ENCODE measurements around the gene GGT5.
"Not testable (repeated sequence)": the region's sequence is repeated elsewhere in the genome, so short reads cannot be mapped to it uniquely, and the experiment has no call there.

The GGT5 gene

GRCh38 chr22:24225044-24225601 is 19.8 kb downstream of the GGT5 start:
- Histone ChIP-seq H3K9me3 (ENCODE audit: low read length) (no peaks in the 10 kb centered on the region), H3K9ac (ENCODE audit: low read length) (no peak overlapping the region), H3K4me3 (ENCODE audit: low read depth in 1 of 2, low read length in 2 of 2) (no peak overlapping the region), H3K36me3 (ENCODE audit: insufficient read depth, low read length) (no peaks in the 10 kb centered on the region), H3K4me1 (ENCODE audit: insufficient read depth, low read length) (no peaks in the 10 kb centered on the region), H3K27me3 (ENCODE audit: control insufficient read depth in 1 of 2, insufficient read depth in 2 of 2, low read length in 2 of 2) (no peaks in the 10 kb centered on the region), H3K27ac (ENCODE audit: low read depth, low read length) (no peak overlapping the region)

DNA sequence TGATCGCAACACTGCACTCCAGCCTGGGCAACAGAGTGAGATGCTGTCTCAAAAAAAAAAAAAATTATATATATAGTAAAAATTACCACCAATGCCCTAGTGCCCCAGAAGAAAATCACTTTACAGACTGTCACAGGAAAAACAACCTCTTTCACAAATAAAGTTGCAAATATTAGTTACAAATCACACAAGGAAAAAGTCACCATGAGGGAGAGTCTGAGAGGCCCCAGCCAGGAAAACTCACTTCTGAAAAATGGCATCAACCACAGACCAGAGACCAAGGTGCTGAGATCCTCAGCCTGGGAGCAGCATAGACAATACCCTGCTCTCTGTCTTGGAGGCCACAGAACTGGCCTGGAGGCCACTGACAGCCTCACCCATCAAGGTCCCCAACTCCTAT is 20.4 kb downstream of the GGT5 start:
- Histone ChIP-seq H3K36me3 (ENCODE audit: insufficient read depth, low read length) (no peaks in the 10 kb centered on the region), H3K27ac (ENCODE audit: low read depth, low read length) (no peak overlapping the region), H3K4me3 (ENCODE audit: low read depth in 1 of 2, low read length in 2 of 2) (no peak overlapping the region), H3K27me3 (ENCODE audit: control insufficient read depth in 1 of 2, insufficient read depth in 2 of 2, low read length in 2 of 2) (no peaks in the 10 kb centered on the region), H3K4me1 (ENCODE audit: insufficient read depth, low read length) (no peaks in the 10 kb centered on the region), H3K9ac (ENCODE audit: low read length) (no peak overlapping the region), H3K9me3 (ENCODE audit: low read length) (no peaks in the 10 kb centered on the region)

DNA sequence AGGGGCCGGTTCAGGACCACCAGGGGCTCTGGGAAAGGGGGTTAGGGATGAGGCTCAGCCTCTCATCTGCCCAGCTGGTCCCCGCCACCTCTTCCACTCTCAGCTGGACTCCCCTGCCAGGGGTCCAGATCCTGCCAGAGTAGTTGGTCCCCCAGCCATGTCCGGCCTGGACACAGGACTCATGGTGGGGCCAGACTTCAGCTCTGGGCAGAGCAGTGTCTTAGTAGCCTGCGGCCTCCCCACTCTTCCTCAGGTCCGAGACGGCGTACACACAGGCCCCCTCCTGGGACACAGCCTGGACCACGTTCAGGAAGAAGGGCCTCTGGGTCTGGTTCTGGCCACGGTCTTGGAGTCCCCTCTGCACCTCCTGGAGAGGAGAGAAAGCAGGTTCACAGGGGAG is 25.1 kb downstream of the GGT5 start:
- Histone ChIP-seq H3K4me1 (ENCODE audit: insufficient read depth, low read length) (no peaks in the 10 kb centered on the region), H3K36me3 (ENCODE audit: insufficient read depth, low read length) (no peaks in the 10 kb centered on the region), H3K9ac (ENCODE audit: low read length) (no peak overlapping the region), H3K27me3 (ENCODE audit: control insufficient read depth in 1 of 2, insufficient read depth in 2 of 2, low read length in 2 of 2) (no peaks in the 10 kb centered on the region), H3K4me3 (ENCODE audit: low read depth in 1 of 2, low read length in 2 of 2) (no peak overlapping the region), H3K9me3 (ENCODE audit: low read length) (no peaks in the 10 kb centered on the region), H3K27ac (ENCODE audit: low read depth, low read length) (no peak overlapping the region)

- Histone ChIP-seq H3K36me3 (ENCODE audit: insufficient read depth, low read length) (no peaks in the 10 kb centered on the region), H3K27me3 (ENCODE audit: control insufficient read depth in 1 of 2, insufficient read depth in 2 of 2, low read length in 2 of 2) (no peaks in the 10 kb centered on the region), H3K4me1 (ENCODE audit: insufficient read depth, low read length) (no peaks in the 10 kb centered on the region), H3K4me3 (ENCODE audit: low read depth in 1 of 2, low read length in 2 of 2) (no peak overlapping the region), H3K9ac (ENCODE audit: low read length) (no peak overlapping the region), H3K9me3 (ENCODE audit: low read length) (no peaks in the 10 kb centered on the region), H3K27ac (ENCODE audit: low read depth, low read length) (no peak overlapping the region)
Measured at GRCh38 chr22:24217384-24217783, 27.5 kb downstream of the GGT5 start.

DNA sequence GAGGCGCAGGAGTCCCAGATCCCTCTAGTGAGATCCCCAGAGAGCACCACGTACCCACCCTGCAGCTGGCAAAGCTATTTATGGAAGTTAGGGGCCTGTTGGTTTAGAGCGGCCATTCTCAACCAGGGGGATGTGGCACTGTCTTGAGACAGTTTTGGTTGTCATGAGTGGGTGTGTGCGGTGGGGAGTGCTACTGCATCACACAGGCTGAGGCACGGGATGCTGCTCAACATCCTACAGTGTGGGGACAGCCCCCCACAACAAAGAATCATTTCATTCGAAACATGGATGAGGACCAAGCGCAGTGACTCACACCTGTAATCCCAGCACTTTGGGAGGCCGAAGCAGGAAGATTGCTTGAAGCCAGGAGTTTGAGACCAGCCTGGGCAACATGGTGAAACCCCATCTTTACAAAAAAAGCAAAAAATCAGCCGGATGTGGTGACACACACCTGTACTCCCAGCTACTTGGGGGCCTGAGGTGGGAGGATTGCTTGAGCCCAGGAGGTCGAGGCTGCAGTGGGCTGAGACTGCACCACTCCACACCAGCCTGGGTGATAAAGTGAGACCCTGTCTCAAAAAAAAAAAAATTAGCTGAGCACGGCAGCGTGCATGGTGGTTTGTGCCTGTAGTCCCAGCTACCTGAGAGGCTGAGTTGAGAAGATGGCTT is 28.2 kb downstream of the GGT5 start:
- no peak overlapping the region for H3K9ac ChIP-seq (ENCODE audit: low read length)
- H3K27ac ChIP-seq (ENCODE audit: low read depth, low read length), result no peak overlapping the region
- no peaks in the 10 kb centered on the region for H3K9me3 ChIP-seq (ENCODE audit: low read length)
- no peaks in the 10 kb centered on the region for H3K27me3 ChIP-seq (ENCODE audit: control insufficient read depth in 1 of 2, insufficient read depth in 2 of 2, low read length in 2 of 2)
- H3K4me3 ChIP-seq (ENCODE audit: low read depth in 1 of 2, low read length in 2 of 2), result no peak overlapping the region
- H3K4me1 ChIP-seq (ENCODE audit: insufficient read depth, low read length), result no peaks in the 10 kb centered on the region
- H3K36me3 ChIP-seq (ENCODE audit: insufficient read depth, low read length), result no peaks in the 10 kb centered on the region

DNA sequence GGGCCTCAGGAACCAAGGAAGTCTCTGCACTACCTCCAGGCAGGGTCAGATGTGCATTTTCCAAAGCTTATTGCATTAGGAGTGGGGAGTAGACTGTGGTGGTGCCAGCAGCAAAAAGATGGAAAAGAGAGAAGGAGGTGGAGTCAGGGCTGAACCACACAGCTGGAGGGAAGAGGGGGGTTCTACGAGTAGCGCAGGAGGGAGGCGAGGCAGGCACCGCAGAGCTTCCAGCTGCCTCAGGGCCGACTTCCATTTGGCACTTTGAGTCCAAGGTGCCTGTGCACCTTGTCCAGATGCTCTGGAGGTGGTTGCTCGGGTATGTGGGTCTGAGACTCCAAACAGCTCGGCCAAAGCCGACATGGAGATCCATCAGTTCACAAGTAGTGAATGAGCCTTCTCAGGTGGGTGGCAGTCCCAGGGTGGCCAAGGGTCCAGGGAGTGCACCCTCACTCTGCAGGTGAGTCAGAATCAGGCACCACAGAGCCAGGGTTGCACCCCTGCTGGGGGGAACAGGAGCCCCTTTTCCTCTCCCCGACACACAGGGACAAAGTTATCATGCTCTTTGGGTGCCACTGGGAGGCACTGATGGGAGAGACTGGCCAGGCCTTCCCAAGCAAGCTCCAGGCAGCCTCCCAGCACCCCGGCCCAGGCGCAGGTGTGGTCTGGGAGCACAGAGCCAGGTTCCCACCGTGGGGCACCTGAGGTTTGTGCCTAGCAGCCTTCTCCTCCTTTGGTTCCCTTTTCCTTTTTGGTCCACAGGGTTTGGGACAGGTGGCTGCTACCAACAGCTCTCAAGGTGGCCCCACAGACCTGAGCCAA is 30.2 kb downstream of the GGT5 start:
- no peaks in the 10 kb centered on the region for H3K9me3 ChIP-seq (ENCODE audit: low read length)
- no peak overlapping the region for H3K27ac ChIP-seq (ENCODE audit: low read depth, low read length)
- H3K4me3 ChIP-seq (ENCODE audit: low read depth in 1 of 2, low read length in 2 of 2), result no peak overlapping the region
- H3K36me3 ChIP-seq (ENCODE audit: insufficient read depth, low read length), result no peaks in the 10 kb centered on the region
- no peaks in the 10 kb centered on the region for H3K4me1 ChIP-seq (ENCODE audit: insufficient read depth, low read length)
- H3K27me3 ChIP-seq (ENCODE audit: control insufficient read depth in 1 of 2, insufficient read depth in 2 of 2, low read length in 2 of 2), result no peaks in the 10 kb centered on the region
- no peak overlapping the region for H3K9ac ChIP-seq (ENCODE audit: low read length)

DNA sequence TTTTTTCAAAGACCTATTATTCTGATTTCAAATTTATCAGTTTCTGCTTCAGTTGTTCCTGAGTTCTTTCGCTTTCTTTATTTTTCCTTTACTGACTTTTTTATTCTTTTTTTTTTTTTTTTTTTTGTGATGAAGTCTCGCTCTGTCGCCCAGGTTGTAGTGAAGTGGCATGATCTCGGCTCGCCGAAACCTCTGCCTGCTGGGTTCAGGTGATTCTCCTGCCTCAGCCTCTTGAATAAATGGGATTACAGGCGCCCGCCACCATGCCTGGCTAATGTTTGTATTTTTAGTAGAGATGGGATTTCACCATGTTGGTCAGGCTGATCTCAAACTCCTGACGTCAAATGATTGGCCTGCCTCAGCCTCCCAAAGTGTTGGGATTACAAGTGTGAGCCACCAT is 31.8 kb downstream of the GGT5 start:
- not testable (repeated sequence) for H3K4me1 ChIP-seq (ENCODE audit: insufficient read depth, low read length)

DNA sequence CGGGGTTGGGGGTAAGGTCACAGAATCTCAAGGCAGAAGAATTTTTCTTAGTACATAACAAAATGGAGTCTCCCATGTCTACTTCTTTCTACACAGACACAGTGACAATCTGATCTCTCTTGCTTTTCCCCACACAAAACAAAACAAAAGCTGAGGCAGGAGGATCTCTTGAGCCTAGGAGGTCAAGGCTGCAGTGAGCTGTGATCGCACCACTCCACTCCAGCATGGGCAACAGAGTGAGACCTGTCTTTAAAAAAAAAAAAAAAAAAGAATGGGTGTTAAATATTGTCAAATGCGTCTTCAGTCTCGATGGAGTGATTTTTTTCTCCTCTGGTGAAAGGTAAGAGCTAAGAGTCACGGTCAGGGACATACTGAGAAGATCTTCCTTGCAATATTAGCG is 33.2 kb downstream of the GGT5 start:
- not testable (repeated sequence) for H3K4me3 ChIP-seq (ENCODE audit: low read depth in 1 of 2, low read length in 2 of 2); H3K36me3 ChIP-seq (ENCODE audit: insufficient read depth, low read length); H3K9me3 ChIP-seq (ENCODE audit: low read length); H3K27me3 ChIP-seq (ENCODE audit: control insufficient read depth in 1 of 2, insufficient read depth in 2 of 2, low read length in 2 of 2); H3K27ac ChIP-seq (ENCODE audit: low read depth, low read length); H3K4me1 ChIP-seq (ENCODE audit: insufficient read depth, low read length); H3K9ac ChIP-seq (ENCODE audit: low read length)

More for the DNA sequence above, 31.8 kb downstream of the GGT5 start:
- not testable (repeated sequence) for H3K9ac ChIP-seq (ENCODE audit: low read length); H3K27ac ChIP-seq (ENCODE audit: low read depth, low read length); H3K27me3 ChIP-seq (ENCODE audit: control insufficient read depth in 1 of 2, insufficient read depth in 2 of 2, low read length in 2 of 2); H3K4me3 ChIP-seq (ENCODE audit: low read depth in 1 of 2, low read length in 2 of 2); H3K9me3 ChIP-seq (ENCODE audit: low read length); H3K36me3 ChIP-seq (ENCODE audit: insufficient read depth, low read length)

DNA sequence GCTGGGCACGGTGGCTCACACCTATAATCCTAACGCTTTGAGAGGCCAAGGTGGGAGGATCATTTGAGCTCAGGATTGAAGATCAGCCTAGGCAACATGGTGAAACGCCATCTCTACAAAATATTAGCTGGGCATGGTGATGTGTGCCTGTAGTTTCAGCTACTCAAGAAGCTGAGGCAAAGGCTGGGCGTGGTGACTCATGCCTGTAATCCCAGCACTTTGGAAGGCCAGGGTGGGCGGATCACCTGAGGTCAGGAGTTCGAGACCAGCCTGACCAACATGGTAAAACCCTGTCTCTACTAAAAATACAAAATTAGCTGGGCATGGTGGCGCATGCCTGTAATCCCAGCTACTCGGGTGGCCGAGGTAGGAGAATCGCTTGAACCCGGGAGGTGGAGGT is 34.5 kb downstream of the GGT5 start:
- H3K9me3 ChIP-seq (ENCODE audit: low read length); H3K9ac ChIP-seq (ENCODE audit: low read length); H3K36me3 ChIP-seq (ENCODE audit: insufficient read depth, low read length); H3K4me3 ChIP-seq (ENCODE audit: low read depth in 1 of 2, low read length in 2 of 2); H3K4me1 ChIP-seq (ENCODE audit: insufficient read depth, low read length); H3K27ac ChIP-seq (ENCODE audit: low read depth, low read length); H3K27me3 ChIP-seq (ENCODE audit: control insufficient read depth in 1 of 2, insufficient read depth in 2 of 2, low read length in 2 of 2): not testable (repeated sequence)

- Histone ChIP-seq H3K27me3 (ENCODE audit: control insufficient read depth in 1 of 2, insufficient read depth in 2 of 2, low read length in 2 of 2) (no peaks in the 10 kb centered on the region), H3K36me3 (ENCODE audit: insufficient read depth, low read length) (no peaks in the 10 kb centered on the region), H3K27ac (ENCODE audit: low read depth, low read length) (no peak overlapping the region)
Measured at GRCh38 chr22:24209687-24210086, 35.2 kb downstream of the GGT5 start.

GRCh38 chr22:24209016-24209415 is 35.9 kb downstream of the GGT5 start:
- Histone ChIP-seq H3K36me3 (ENCODE audit: insufficient read depth, low read length) (no peaks in the 10 kb centered on the region), H3K4me1 (ENCODE audit: insufficient read depth, low read length) (no peaks in the 10 kb centered on the region), H3K27me3 (ENCODE audit: control insufficient read depth in 1 of 2, insufficient read depth in 2 of 2, low read length in 2 of 2) (no peaks in the 10 kb centered on the region), H3K4me3 (ENCODE audit: low read depth in 1 of 2, low read length in 2 of 2) (no peak overlapping the region), H3K9ac (ENCODE audit: low read length) (no peak overlapping the region), H3K27ac (ENCODE audit: low read depth, low read length) (no peak overlapping the region), H3K9me3 (ENCODE audit: low read length) (peaks cover 5% of the 10 kb centered on the region)

More at GRCh38 chr22:24209687-24210086, 35.2 kb downstream of the GGT5 start:
- H3K4me1 ChIP-seq (ENCODE audit: insufficient read depth, low read length), result no peaks in the 10 kb centered on the region
- no peak overlapping the region for H3K9ac ChIP-seq (ENCODE audit: low read length)
- no peak overlapping the region for H3K4me3 ChIP-seq (ENCODE audit: low read depth in 1 of 2, low read length in 2 of 2)
- peaks cover 5% of the 10 kb centered on the region for H3K9me3 ChIP-seq (ENCODE audit: low read length)

Measured in muscle layer of colon (tissue), 2 donors.